Measurements from ENCODE around the gene MFRP. TPM values are rescaled to one million over a fixed set of nuclear protein-coding genes. Genes with fewer than 3 reads are reported as not detected.
"Not testable (repeated sequence)": the region's sequence is repeated elsewhere in the genome, so short reads cannot be mapped to it uniquely, and the experiment has no call there.

MFRP gene
- 0.08 TPM in 1 of 2 replicates, not detected in the other for total RNA-seq (ENCODE audit: low replicate concordance)

GRCh38 chr11:119346605-119347004, at the start of gene MFRP:
Gene MFRP, minus strand, starts transcription at chr11:119346705. Its CDS starts 192 bp downstream, at chr11:119346513.
- DNase-seq (ENCODE audit: low read depth), result no peak
- H3K4me3 ChIP-seq (ENCODE audit: low read depth, low read length), result no peak within 1 kb of the TSS
- TF ChIP-seq, protein P1, sequence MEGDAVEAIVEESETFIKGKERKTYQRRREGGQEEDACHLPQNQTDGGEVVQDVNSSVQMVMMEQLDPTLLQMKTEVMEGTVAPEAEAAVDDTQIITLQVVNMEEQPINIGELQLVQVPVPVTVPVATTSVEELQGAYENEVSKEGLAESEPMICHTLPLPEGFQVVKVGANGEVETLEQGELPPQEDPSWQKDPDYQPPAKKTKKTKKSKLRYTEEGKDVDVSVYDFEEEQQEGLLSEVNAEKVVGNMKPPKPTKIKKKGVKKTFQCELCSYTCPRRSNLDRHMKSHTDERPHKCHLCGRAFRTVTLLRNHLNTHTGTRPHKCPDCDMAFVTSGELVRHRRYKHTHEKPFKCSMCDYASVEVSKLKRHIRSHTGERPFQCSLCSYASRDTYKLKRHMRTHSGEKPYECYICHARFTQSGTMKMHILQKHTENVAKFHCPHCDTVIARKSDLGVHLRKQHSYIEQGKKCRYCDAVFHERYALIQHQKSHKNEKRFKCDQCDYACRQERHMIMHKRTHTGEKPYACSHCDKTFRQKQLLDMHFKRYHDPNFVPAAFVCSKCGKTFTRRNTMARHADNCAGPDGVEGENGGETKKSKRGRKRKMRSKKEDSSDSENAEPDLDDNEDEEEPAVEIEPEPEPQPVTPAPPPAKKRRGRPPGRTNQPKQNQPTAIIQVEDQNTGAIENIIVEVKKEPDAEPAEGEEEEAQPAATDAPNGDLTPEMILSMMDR (IDR thresholded peaks at IDR 0.05; ENCODE audit: insufficient read depth, low read length), result no peak

DNA sequence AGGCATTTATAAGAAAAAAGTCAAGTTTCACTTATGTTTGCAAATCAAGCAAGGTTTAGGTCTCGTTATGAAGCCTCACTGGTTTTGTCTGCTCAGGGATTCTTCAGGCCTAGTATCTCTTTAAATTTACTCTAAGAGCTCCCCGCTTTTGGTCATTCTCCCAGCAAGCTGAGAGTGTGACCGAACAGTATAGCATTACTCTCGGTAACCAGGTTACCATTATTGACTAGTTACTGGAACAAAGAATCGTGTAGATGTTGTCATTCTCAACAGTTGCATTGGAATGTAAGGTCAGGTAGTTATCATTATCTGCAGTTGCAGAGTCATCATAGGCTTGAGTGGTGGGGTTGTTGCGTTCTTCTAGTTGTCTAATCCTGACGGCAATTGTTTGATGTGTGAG, 44.8 kb upstream of the MFRP start:
- TF ChIP-seq, protein P1 (IDR thresholded peaks at IDR 0.05; ENCODE audit: insufficient read depth, low read length), result no peak
- H3K4me3 ChIP-seq (ENCODE audit: low read depth, low read length), result no peak overlapping the region
- DNase-seq (ENCODE audit: low read depth), result no peak

GRCh38 chr11:119389611-119390254, 43.2 kb upstream of the MFRP start:
- no peak overlapping the region for H3K4me3 ChIP-seq (ENCODE audit: low read depth, low read length)
- TF ChIP-seq, protein P1 (IDR thresholded peaks at IDR 0.05; ENCODE audit: insufficient read depth, low read length), result peak; percentile 48
- DNase-seq (ENCODE audit: low read depth), result no peak

DNA sequence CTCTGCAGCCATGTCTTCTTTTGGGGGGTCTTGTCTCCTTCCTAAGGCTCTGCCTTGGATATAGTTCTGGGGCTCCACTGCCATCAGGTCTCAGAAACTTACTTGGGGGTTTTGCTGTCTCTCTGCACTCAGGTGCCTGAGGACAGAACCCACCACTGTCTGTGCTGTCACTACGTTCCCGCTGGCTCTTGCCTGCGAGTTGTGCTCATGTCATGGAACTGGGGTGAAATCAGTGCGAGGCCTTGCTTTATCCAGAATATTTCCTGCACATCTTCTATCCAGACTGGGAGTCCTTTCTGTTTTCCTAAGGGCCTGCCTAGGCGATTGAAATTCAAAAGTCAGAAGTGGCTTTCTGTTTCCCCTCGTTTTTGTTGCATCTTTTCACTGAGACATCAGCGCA, 41.6 kb upstream of the MFRP start:
- TF ChIP-seq, protein P1 (IDR thresholded peaks at IDR 0.05; ENCODE audit: insufficient read depth, low read length), result no peak
- no peak overlapping the region for H3K4me3 ChIP-seq (ENCODE audit: low read depth, low read length)
- DNase-seq (ENCODE audit: low read depth), result no peak

GRCh38 chr11:119384332-119384731, 37.8 kb upstream of the MFRP start:
- no peak for DNase-seq (ENCODE audit: low read depth)
- TF ChIP-seq, protein P1 (IDR thresholded peaks at IDR 0.05; ENCODE audit: insufficient read depth, low read length), result no peak
- H3K4me3 ChIP-seq (ENCODE audit: low read depth, low read length), result no peak overlapping the region

DNA sequence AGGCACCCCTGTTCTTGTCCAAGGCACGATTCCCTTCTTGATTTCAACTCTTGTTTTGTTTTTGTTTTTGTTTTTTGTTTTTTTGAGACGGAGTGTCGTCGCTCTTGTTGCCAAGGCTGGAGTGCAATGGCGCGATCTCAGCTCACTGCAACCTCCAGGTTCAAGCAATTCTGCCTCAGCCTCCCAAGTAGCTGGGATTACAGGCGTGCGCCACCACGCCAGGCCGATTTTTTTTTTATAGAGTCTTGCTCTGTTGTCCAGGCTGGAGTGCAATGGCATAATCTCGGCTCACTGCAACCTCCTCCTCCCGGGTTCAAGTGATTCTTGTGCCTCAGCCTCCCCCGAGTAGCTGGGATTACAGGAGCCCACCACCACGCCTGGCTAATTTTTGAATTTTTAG, 36.0 kb upstream of the MFRP start:
- not testable (repeated sequence) for DNase-seq (ENCODE audit: low read depth); H3K4me3 ChIP-seq (ENCODE audit: low read depth, low read length)

- no peak for DNase-seq (ENCODE audit: low read depth)
- H3K4me3 ChIP-seq (ENCODE audit: low read depth, low read length), result peak overlapping the region; percentile 67
- TF ChIP-seq, protein P1 (IDR thresholded peaks at IDR 0.05; ENCODE audit: insufficient read depth, low read length), result no peak
Measured at GRCh38 chr11:119382101-119382500, 35.6 kb upstream of the MFRP start.
